ENCODE measurements around the gene SASH1.

DNA sequence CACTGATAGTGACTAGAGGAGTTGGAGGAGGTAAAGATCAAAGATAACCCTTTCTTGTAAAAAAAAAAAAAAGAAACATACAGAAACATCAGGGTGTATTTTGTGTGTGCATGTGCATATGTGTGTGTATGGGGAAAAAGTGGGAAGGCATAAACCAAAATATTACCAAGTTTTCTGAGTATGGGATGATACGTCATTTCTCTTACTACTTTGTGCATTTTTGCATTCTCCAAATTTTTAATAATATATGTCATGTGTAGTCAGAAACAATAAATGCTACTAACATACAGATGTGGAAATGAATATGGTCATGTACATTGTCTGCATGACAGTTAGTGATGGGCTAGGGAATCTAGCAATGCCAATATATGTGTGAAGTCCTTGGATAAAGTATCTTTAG lies 161.1 kb downstream of the SASH1 start:
- TF ChIP-seq, protein P1, sequence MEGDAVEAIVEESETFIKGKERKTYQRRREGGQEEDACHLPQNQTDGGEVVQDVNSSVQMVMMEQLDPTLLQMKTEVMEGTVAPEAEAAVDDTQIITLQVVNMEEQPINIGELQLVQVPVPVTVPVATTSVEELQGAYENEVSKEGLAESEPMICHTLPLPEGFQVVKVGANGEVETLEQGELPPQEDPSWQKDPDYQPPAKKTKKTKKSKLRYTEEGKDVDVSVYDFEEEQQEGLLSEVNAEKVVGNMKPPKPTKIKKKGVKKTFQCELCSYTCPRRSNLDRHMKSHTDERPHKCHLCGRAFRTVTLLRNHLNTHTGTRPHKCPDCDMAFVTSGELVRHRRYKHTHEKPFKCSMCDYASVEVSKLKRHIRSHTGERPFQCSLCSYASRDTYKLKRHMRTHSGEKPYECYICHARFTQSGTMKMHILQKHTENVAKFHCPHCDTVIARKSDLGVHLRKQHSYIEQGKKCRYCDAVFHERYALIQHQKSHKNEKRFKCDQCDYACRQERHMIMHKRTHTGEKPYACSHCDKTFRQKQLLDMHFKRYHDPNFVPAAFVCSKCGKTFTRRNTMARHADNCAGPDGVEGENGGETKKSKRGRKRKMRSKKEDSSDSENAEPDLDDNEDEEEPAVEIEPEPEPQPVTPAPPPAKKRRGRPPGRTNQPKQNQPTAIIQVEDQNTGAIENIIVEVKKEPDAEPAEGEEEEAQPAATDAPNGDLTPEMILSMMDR (IDR thresholded peaks at IDR 0.05; ENCODE audit: extremely low read depth in 1 of 2, insufficient read depth in 1 of 2, low read depth in 1 of 2, low read length in 2 of 2): no peak
- TF ChIP-seq, protein P2, sequence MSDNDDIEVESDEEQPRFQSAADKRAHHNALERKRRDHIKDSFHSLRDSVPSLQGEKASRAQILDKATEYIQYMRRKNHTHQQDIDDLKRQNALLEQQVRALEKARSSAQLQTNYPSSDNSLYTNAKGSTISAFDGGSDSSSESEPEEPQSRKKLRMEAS (IDR thresholded peaks at IDR 0.05; ENCODE audit: insufficient read depth, insufficient read length): no peak
- no peak for TF ChIP-seq POLR2A (IDR thresholded peaks at IDR 0.05; ENCODE audit: low read depth, low read length)
- no peak for TF ChIP-seq FOS (IDR thresholded peaks at IDR 0.05; ENCODE audit: borderline replicate concordance, insufficient read depth, low read length)

Data from endothelial cell of umbilical vein (primary cell).